ENCODE measurements around the gene IL18.
"Not testable (repeated sequence)": the region's sequence is repeated elsewhere in the genome, so short reads cannot be mapped to it uniquely, and the experiment has no call there.

The IL18 gene

DNA sequence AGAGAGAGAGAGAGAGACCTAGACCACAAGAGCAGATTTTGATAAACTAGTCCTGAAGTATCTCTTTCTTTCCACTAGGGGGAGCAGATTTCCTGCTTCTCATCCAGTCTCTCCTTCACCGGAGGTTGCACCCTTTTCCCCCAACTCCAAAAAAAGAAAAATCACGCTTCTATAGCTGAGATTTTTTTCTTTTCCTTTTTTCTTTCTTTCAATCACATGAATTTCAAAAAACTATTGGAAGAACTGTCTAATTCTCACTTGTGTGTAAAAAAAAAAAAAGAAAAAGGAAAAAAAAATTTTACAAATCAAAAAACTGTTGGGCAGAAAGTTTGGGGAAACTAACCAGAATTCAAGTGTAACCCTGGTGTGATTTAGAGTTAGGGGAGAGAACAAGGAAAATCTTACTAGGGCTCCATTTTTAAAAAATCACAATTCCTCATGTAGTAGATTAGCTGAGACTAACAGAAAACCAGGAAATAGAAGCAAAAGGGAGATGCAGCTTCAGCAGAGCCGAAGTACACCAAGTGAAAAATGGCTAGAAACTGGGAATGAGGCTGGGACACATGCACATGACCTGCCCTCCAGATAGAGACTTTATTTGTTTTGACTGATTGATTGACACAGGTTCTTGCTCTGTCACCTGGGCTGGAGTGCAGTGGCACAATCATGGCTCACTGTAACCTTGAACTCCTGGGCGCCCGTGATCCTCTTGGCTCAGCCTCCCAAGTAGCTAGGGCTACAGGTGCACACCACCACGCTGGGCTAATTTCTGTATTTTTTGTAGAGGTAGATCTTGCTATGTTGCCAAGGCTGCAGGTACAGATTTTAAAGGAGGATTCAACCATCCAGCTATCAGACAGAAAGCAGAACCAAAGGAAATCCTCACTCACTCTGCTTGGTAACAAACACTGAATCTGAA, 50.1 kb downstream of the IL18 start:
- no peak for DNase-seq

DNA sequence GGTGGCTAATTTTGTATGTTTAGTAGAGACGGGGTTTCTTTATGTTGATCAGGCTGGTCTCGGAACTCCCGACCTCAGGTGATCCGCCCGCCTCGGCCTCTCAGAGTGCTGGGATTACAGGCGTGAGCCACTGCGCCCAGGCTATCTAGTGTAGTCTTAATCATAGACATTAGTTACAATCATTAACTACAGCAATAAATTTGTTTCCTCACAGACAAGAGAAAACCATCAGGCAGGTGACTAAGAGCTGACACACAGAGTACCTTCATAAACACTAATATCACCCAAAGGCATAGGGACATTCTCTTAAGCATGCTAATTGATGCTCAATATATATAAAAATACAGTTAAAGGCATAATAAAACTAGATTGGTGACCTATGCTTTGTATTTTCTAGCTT, 57.8 kb downstream of the IL18 start:
- no peak for DNase-seq

DNA sequence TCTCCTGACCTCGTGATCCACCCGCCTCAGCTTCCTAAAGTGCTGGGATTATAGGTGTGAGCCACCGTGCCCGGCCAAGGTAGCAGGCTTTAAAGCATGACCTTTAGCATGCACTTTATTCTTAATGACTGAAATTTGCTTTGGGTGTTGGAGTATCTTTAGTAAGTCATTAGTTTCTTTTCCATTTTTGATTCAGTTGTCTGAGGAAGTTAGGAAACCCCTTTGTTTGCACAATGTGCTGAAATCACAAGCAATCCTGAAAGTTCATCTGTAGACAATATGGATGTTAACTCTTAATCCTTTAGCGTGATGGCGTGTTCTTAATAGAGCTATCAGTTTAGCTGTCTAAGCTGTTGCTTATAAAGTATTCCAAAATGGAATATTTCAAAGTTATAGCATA, 60.4 kb downstream of the IL18 start:
- DNase-seq = no peak

DNA sequence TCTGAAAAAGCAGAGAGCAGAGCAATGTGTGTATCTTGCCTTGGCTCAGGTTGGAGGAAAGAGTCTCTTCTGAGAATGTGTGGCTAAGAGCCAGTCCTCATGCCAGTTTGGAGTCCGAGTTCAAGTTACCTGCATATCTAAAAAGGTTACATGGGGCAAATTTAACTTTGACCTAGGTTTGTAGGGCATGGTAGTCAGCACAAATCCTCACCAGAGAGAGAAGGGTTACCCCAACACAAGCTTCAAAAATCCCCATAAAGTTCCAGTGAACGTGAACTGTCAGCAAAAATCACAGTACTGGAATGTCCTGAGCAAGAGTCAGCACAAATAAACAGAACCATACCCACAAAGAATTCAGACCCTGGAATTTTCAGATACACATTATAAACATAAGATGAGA, 63.4 kb downstream of the IL18 start:
- DNase-seq = no peak

DNA sequence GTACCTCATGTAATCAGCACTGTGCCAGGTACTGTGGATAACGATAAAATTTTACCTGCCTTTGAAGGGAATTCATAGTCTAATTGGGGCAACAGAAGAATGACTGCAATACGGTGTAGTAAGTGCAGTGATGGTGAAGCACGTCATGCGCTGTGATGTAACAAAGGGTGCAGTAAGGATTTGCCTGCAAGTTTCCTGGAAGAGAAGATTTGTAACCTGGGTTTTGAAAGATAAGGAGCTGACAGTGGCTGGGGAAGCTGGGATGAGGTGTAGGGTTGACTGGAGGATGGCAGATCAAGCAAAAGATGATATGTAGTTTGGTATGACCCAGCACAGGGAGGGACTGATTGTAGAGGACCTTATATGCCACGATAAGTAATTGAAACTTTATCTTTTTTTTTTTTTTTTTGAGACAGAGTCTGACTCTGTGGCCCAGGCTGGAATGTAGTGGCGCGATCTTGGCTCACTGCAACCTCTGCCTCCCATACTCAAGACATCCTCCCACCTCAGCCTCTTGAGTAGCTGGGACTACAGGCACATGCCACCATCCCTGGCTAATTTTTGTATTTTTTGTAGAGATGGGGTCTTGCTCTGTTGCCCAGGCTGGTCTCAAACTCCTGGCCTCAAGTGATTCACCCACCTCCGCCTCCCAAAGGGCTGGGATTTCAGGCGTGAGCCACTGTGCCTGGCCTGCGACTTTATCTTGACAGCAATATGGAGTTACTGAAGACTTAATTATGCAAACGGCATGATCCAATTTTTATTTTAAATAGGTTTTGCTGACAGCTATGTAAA, 66.0 kb downstream of the IL18 start:
- no peak for DNase-seq

DNA sequence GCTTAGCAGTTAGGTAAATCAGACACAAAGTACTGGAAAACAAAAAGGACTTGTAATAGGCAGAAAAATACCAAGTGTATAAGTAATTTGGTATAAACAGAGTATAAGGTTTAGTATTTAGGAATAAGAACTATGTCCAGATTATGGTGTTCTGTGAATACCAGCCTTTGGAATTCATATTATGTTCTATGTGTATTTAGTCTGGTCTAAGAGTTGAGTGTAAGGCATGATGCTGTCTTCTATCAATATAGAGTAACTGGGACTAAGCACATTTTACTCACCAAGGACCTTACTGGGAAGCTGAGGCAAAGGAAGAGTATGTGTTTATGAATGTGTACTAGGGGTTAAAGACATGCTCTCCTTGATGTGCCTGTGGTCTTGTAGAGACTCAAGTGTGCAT, 67.7 kb downstream of the IL18 start:
- DNase-seq = no peak

DNA sequence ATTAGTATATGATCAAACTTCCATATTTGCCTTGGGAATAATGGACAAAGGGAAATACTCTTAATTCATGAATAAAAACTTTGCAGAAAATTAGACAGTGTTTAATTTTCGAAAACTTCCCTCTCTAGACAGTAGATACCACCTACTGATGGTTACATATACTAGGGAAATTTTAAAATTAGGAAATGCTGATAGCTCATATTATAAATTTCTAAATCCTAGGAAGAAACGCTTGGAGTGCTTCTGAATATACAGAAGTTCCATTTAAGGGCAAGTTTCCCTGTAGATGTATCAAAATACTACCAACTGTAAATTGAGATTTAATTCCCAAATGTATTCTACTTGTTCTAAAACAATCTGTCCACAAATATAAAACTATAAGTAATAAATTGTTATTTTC, 68.6 kb downstream of the IL18 start:
- not testable (repeated sequence) for DNase-seq
